H54 (cell line): ENCODE data around the gene HS1BP3.

Experiments
- DNase-seq: peaks from one replicate; pipeline ENCODE4 v3.0.0; 2011; ENCODE audit warnings: low spot score, mixed read lengths; ENCODE audit not compliant: insufficient read length
- FAIRE-seq: peaks from 3 replicates; lab custom pipeline; 2011; peaks lifted over from hg19 to GRCh38; lab: Jason Lieb, UNC
- POLR2A ChIP-seq: IDR thresholded peaks from 2 replicates; pipeline ENCODE4 v1.6.1; 2011; ENCODE audit warnings: low read depth, mild to moderate bottlenecking, low read length

HS1BP3 gene

DNA sequence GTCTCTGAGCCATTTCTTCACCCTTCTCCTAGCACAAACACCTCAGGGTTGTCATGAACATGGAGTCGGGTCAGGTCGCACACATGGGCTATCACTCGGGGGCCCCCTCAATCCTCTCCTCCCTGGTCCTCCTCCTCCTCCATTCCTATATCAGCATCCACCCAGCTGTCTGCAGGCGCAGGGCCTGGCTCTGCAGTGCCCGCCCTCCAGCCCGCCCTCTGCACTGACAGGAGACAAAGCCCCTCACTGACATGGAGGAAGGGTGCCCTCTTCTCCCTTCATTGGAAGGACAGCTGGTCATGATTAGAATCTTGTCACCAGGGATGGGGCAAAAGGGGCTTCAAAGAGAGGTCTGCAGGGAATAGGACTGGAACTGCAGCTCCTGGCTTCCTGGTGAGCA lies 21.7 kb downstream of the HS1BP3 start:
- no peak for TF ChIP-seq POLR2A
- DNase-seq, result no peak
- FAIRE-seq, result no peak

DNA sequence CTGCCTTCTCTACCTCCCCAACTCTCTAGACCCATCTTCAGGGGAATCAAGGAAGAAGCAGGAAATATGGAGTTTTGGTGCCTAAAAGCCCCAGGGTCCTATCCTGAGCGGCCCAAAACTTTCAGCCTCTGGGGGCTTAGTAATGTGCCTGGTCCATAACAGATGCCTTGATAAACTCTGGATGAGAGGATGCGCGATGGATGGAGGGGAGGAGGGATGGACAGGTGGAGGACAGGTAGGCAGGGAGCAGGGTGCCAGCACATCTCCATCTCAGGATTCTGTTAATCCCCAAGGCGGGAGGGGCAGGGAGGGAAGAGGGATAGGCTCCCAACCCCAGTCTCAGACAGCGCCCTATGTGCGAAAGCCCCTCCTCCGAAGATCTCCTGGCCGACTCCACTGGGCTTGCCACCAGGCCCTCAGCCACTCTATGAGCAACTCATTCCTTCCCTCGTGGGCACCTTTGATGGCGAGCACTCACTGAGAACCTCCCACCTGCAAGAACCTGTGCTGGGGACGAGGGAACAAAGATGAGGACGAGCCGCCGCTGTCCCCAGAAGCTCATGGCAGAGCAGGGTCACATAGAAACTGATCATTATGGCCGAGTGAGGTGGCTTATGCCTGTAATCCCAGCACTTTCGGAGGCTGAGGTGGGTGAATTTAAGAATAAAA lies 23.1 kb downstream of the HS1BP3 start:
- no peak for FAIRE-seq
- DNase-seq, result no peak
- no peak for TF ChIP-seq POLR2A

DNA sequence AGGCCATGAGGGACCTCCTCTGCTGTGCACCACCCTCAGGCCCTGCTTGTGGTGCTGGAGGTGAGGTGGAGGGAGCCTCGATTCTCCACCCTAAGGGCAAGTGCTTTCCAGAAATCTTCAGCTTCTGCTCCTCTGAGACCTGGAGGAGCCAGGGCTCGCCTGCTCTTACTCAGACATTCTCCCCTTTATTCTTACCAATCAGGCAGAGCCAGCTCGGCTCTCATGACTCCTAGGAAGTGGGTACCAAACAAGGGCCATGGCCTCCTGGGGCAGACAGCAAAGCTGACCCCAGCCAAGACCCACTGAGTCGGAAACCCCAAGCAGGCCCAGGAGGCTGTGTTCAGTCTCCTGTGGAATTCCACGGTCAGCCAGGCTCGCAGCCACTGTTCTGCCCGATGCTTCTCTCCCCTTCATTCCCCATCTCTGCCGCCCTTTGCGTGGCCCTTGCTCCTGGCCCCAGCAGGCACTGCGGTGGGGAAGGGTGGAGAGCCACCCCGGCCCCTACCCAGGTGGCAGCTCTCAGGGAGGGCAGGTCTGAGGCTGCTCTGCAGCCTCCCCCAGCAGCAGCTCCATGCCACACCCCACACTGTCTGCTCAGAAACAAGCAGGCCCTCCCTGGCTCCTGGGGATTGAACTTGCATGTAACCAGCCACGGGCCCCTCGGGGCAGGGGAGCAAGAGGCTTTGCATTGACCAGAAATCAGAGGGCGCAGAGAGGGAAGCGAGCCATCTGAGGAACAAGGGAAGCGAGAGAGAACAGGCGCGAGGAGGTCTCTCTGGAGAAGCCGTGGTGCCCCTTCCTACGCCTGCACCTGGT lies 24.0 kb downstream of the HS1BP3 start:
- TF ChIP-seq POLR2A, result no peak
- DNase-seq (no peak), FAIRE-seq (no peak)

GRCh38 chr2:20626392-20626697 lies 24.6 kb downstream of the HS1BP3 start:
- no peak for TF ChIP-seq POLR2A
- DNase-seq (no peak), FAIRE-seq (no peak)

DNA sequence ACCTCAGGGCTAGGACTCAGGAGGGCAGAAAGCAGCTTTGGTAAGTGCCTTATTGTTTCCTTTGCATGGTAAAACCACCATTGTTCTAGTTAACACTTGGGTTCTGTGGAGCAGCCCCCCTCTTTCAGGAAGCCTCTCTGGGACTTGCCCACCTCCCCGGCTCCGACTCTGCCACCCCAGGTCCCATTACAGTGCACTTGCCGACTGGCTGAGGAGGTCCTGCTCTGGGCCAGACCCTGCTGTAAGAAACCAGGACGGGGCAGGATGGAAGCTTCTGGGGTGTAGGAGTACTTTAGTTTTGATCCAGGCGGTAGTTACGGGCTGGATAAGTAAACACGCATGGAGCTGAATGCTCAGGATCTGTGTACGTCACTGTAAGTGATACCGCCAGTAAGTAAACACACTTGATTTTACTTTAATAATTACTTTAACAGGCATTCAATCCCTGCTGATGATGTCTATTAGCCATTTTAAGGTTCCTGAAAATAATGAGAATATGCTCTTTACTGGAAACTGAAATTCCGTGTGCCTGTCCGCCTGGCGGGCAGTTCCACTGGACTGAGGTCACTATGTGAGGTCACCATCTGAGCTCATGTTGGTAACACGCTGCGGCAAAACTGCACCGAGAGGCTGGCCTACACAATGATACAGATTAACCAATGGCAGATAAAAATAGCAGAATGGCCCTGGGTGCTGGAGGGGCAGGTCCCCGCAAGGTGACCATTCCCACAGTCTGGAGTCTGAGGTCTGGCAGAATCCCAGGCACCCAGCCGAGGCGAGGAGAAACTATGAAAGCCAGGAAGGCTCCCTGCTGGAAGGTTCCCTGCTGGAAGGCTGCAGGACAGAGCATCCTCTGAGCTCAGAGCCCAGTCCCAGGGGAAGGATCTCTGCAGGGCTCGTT lies 25.2 kb downstream of the HS1BP3 start:
- no peak for FAIRE-seq
- no peak for DNase-seq
- TF ChIP-seq POLR2A, result no peak

- no peak for TF ChIP-seq POLR2A
- DNase-seq (no peak), FAIRE-seq (no peak)
Observed at GRCh38 chr2:20624884-20625485, 25.9 kb downstream of the HS1BP3 start.

- no peak for TF ChIP-seq POLR2A
- FAIRE-seq, result no peak
- no peak for DNase-seq
Observed at GRCh38 chr2:20624156-20624883, 26.6 kb downstream of the HS1BP3 start.

- DNase-seq (no peak), FAIRE-seq (no peak)
- no peak for TF ChIP-seq POLR2A
Observed at GRCh38 chr2:20623741-20624155, 27.1 kb downstream of the HS1BP3 start.

- DNase-seq (no peak), FAIRE-seq (no peak)
- TF ChIP-seq POLR2A, result no peak
Observed at GRCh38 chr2:20623241-20623640, 27.7 kb downstream of the HS1BP3 start.

DNA sequence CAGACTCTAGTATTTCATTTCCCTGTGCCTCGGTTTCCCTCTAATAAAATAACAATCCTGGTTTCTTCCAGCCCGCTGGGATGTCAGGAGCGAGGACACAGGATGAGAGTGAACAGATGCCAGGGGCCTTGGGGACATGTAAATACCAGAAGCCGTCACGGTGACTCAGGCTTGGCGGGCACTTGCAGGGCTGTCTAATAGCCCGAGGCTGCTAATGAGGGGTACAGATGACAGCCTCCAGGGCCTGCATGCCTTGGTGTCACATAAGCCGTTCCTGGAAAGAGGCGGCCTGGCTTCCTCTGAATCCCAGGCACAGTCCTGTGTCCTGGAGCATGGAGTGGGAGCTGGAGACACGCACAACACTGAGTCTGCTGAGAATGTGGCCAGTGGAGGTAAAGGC lies 28.2 kb downstream of the HS1BP3 start:
- DNase-seq (no peak), FAIRE-seq (no peak)
- TF ChIP-seq POLR2A, result no peak

- TF ChIP-seq POLR2A, result no peak
- DNase-seq (no peak), FAIRE-seq (no peak)
Observed at GRCh38 chr2:20622296-20622686, 28.6 kb downstream of the HS1BP3 start.

GRCh38 chr2:20621366-20622295 lies 29.3 kb downstream of the HS1BP3 start:
- FAIRE-seq (no peak), DNase-seq (no peak)
- TF ChIP-seq POLR2A, result no peak
